ENCODE results near the gene OR1E2.

DNA sequence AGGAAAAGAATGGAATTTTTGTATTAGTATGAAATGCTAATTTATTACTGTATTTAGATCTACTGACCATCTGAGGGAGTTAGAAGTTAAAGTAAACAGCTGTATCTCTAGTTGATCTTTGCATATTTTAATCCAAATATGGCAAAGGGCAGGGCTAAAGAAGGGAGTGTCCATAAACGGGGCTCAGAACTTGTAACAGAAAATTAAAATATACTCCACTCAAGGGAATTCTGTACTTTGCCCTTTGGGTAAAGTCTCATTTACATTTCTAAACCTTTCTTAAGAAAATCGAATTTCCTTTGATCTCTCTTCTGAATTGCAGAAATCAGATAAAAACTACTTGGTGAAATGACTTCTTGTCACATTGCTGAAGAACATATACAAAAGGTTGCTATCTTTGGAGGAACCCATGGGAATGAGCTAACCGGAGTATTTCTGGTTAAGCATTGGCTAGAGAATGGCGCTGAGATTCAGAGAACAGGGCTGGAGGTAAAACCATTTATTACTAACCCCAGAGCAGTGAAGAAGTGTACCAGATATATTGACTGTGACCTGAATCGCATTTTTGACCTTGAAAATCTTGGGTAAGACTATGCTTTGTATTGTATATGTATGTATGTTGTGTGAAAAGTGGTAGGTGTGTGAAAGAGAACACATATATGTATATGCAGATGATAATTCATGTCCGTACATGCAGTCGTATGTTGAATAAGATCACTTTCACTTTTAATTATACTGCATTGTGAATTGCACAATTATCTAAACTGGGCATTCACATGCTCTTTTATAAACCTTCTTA, 42.4 kb upstream of the OR1E2 start, which contains the start of gene ASPA:
- TF ChIP-seq POLR2A (IDR thresholded peaks at IDR 0.05) (no peak), POLR2AphosphoS5 (IDR thresholded peaks at IDR 0.05) (no peak)
